OCI-LY1 (cell line): ENCODE results near the gene CPN1.

Experiments
- CTCF ChIP-seq: fragments of 200-600 bp; sonication (generic), shearing (Covaris generic); IDR thresholded peaks from 2 replicates; pipeline ENCODE4 v1.5.1; 2017; ENCODE audit warnings: mild to moderate bottlenecking, antibody characterized with exemption, low read length, moderate library complexity, mixed read lengths
- EZH2 ChIP-seq: fragments of 200-600 bp; sonication (generic), shearing (Covaris generic); IDR thresholded peaks from 2 replicates; pipeline ENCODE4 v1.8.0; 2017; ENCODE audit warnings: borderline replicate concordance, mixed run types, mild to moderate bottlenecking, antibody characterized with exemption, low read length, moderate library complexity, mixed read lengths

- TF ChIP-seq CTCF (no peak), EZH2 (no peak)
These were observed 84.7 kb downstream of the CPN1 start for GRCh38 chr10:99996671-99997648.
